ENCODE measurements around the gene ACTR3. TPM values are rescaled to one million over a fixed set of nuclear protein-coding genes. Genes with fewer than 3 reads are reported as not detected.

Gene ACTR3
- total RNA-seq, 4 donors from 2014 or later, result 70.0 to 179 (median 162) TPM

- Histone ChIP-seq H3K27ac (no peak overlapping the region), H3K4me3 (no peak overlapping the region), H3K9me3 (no peaks in the 10 kb centered on the region)
These were observed 6.1 kb downstream of the ACTR3 start for GRCh38 chr2:113895819-113896563.

GRCh38 chr2:113896791-113897190, 6.9 kb downstream of the ACTR3 start:
- no peak for TF ChIP-seq CTCF (IDR thresholded peaks at IDR 0.05)
- no peak for TF ChIP-seq POLR2A (IDR thresholded peaks at IDR 0.05)
- peaks cover 0 to 19% of the 10 kb centered on the region in 2 donors for H3K4me1 ChIP-seq
- H3K9me3 ChIP-seq, result no peaks in the 10 kb centered on the region
- H3K27ac ChIP-seq, result no peak overlapping the region
- H3K27me3 ChIP-seq, result no peaks in the 10 kb centered on the region
- H3K4me3 ChIP-seq, result no peak overlapping the region
- no peaks in the 10 kb centered on the region for H3K36me3 ChIP-seq
- intact Hi-C loops (cut with DNase I; ENCODE audit: low total_unique reads), result no loop called here
- no peak for DNase-seq

More at GRCh38 chr2:113895819-113896563, 6.1 kb downstream of the ACTR3 start:
- H3K27me3 ChIP-seq, result no peaks in the 10 kb centered on the region
- no peaks in the 10 kb centered on the region for H3K36me3 ChIP-seq
- intact Hi-C loops (cut with DNase I; ENCODE audit: low total_unique reads), result no loop called here
- TF ChIP-seq POLR2A (IDR thresholded peaks at IDR 0.05), result no peak
- TF ChIP-seq CTCF (IDR thresholded peaks at IDR 0.05), result no peak
- peaks cover 0 to 19% of the 10 kb centered on the region in 2 donors for H3K4me1 ChIP-seq
- DNase-seq, result no peak

- H3K4me1 ChIP-seq, result peaks cover 0 to 19% of the 10 kb centered on the region in 2 donors
- H3K4me3 ChIP-seq, result no peak overlapping the region
These were observed 8.2 kb downstream of the ACTR3 start for GRCh38 chr2:113898081-113898480.

DNA sequence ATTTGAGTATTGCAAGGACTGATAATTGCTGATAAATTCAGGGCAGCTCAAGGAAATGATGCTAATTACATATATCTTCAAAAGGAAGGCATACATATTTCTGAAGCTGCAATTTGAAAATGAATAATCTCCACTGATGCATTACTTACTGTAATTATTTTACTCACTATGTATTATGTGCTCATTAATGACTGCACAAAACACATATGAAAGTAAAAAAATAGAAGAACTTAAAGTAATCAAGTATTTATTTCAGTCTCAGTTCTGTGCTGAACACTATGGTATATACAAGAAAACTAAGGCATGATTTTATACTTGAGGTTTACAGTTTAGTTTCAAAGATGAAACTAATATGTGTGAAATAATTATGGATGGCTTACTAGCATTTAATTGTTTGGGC, 9.3 kb downstream of the ACTR3 start:
- Histone ChIP-seq H3K27ac (no peak overlapping the region), H3K4me1 (peaks cover 0 to 19% of the 10 kb centered on the region in 2 donors), H3K36me3 (no peaks in the 10 kb centered on the region), H3K27me3 (no peaks in the 10 kb centered on the region), H3K9me3 (no peaks in the 10 kb centered on the region), H3K4me3 (no peak overlapping the region)
- TF ChIP-seq CTCF (IDR thresholded peaks at IDR 0.05) (no peak), POLR2A (IDR thresholded peaks at IDR 0.05) (no peak)
- no peak for DNase-seq
- intact Hi-C loops (cut with DNase I; ENCODE audit: low total_unique reads), result no loop called here

More at GRCh38 chr2:113898081-113898480, 8.2 kb downstream of the ACTR3 start:
- intact Hi-C loops (cut with DNase I; ENCODE audit: low total_unique reads), result no loop called here
- H3K27me3 ChIP-seq, result no peaks in the 10 kb centered on the region
- H3K36me3 ChIP-seq, result no peaks in the 10 kb centered on the region
- H3K9me3 ChIP-seq, result no peaks in the 10 kb centered on the region
- no peak for DNase-seq
- no peak overlapping the region for H3K27ac ChIP-seq
- TF ChIP-seq POLR2A (IDR thresholded peaks at IDR 0.05) (no peak), CTCF (IDR thresholded peaks at IDR 0.05) (no peak)

- Histone ChIP-seq H3K27ac (no peak overlapping the region), H3K9me3 (no peaks in the 10 kb centered on the region), H3K4me1 (peaks cover 0 to 14% of the 10 kb centered on the region in 2 donors), H3K27me3 (no peaks in the 10 kb centered on the region), H3K4me3 (no peak overlapping the region), H3K36me3 (no peaks in the 10 kb centered on the region)
- intact Hi-C loops (cut with DNase I; ENCODE audit: low total_unique reads), result no loop called here
- no peak for DNase-seq
- TF ChIP-seq CTCF (IDR thresholded peaks at IDR 0.05) (no peak), POLR2A (IDR thresholded peaks at IDR 0.05) (no peak)
These were observed 12.1 kb downstream of the ACTR3 start for GRCh38 chr2:113901943-113902342.
